B cell (primary cell): ENCODE data around the gene ACKR2. TPM values are rescaled to one million over a fixed set of nuclear protein-coding genes. Genes with fewer than 3 reads are reported as not detected.

Experiments
- ATAC-seq: fragments of 200-7000 bp; cut with Tn5 transposase; one replicate; pipeline ENCODE4 v1.10.0; 2021; ENCODE audit warnings: low read depth, mild to moderate bottlenecking, moderate number of reproducible peaks, moderate library complexity
- CTCF ChIA-PET: fragments of 350-600 bp; sonication (Branson Sonifier 250); formaldehyde crosslinking; loops from one replicate; lab custom pipeline; 2021; ENCODE audit warnings: antibody characterized with exemption, inconsistent platforms; lab: Charles Lee
- POLR2A ChIA-PET: fragments of 350-600 bp; sonication (Branson Sonifier 250); formaldehyde crosslinking; loops from one replicate; lab custom pipeline; 2021; ENCODE audit warnings: antibody characterized with exemption; lab: Charles Lee
- DNase-seq: peaks from one replicate; pipeline ENCODE4 v3.0.0; 2013
- H2AFZ ChIP-seq: 2 replicates; pipeline ENCODE4 v1.6.1; 2012; ENCODE audit warnings: mild to moderate bottlenecking, low read depth, low read length; ENCODE audit not compliant: insufficient read depth, poor library complexity, severe bottlenecking
- H3K27ac ChIP-seq, 2 donors: 1 replicate in 1 of 2; 2 replicates in 1 of 2; pipeline ENCODE4 v1.5.1; 2012 to 2013; ENCODE audit warnings: low read length in 2 of 2, mild to moderate bottlenecking in 2 of 2, moderate library complexity in 1 of 2
- H3K27me3 ChIP-seq, 4 experiments: fragments of 200-600 bp in 1 of 4; sonication (generic) in 1 of 4; replicated peaks in 1 of 4; 1 replicate in 2 of 4; 2 replicates in 2 of 4; pipeline versions ENCODE4 v1.6.1 to v1.7.0; 2013 to 2016; ENCODE audit warnings: low read length in 3 of 4, mild to moderate bottlenecking in 2 of 4, mixed read lengths in 1 of 4, moderate library complexity in 1 of 4; ENCODE audit not compliant: insufficient read depth in 4 of 4, control insufficient read depth in 3 of 4; ENCODE audit errors: control extremely low read depth in 1 of 4
- H3K36me3 ChIP-seq, 2 experiments: replicated peaks in 1 of 2; 1 replicate in 1 of 2; 2 replicates in 1 of 2; pipeline versions ENCODE4 v1.6.1 to v1.7.1; 2013; ENCODE audit warnings: low read length in 1 of 2; ENCODE audit not compliant: insufficient read depth in 2 of 2, control insufficient read depth in 1 of 2; ENCODE audit errors: control extremely low read depth in 1 of 2, extremely low read depth in 1 of 2
- H3K4me1 ChIP-seq, 2 donors: fragments of 200-600 bp in 1 of 2; sonication (generic) in 1 of 2; 1 replicate in 1 of 2; 2 replicates in 1 of 2; pipeline versions ENCODE4 v1.5.1 to v1.6.1; 2013 to 2017; ENCODE audit warnings: low read length in 2 of 2; ENCODE audit not compliant: control insufficient read depth in 2 of 2, insufficient read depth in 2 of 2
- H3K4me2 ChIP-seq: replicated peaks from 2 replicates; pipeline ENCODE3; 2012; ENCODE audit warnings: mild to moderate bottlenecking, low read depth, low read length; ENCODE audit not compliant: poor library complexity, severe bottlenecking
- H3K4me3 ChIP-seq, 5 experiments: fragments of 200-600 bp in 1 of 5; sonication (generic) in 1 of 5; 1 replicate in 3 of 5; 2 replicates in 2 of 5; pipeline versions ENCODE4 v1.5.1 to v1.7.0; 2011 to 2016; ENCODE audit warnings: low read length in 4 of 5, mild to moderate bottlenecking in 4 of 5, low read depth in 2 of 5, control low read depth in 1 of 5, moderate library complexity in 1 of 5; ENCODE audit not compliant: insufficient read depth in 1 of 5; ENCODE audit errors: control extremely low read depth in 1 of 5, extremely low read depth in 1 of 5
- H3K79me2 ChIP-seq: fragments of 200-600 bp; sonication (generic); one replicate; pipeline ENCODE4 v1.6.0; 2016; ENCODE audit warnings: low read length; ENCODE audit not compliant: control insufficient read depth, insufficient read depth
- H3K9ac ChIP-seq: fragments of 200-600 bp; sonication (generic); 2 replicates; pipeline ENCODE4 v1.6.1; 2017; ENCODE audit warnings: mild to moderate bottlenecking, low read length, moderate library complexity
- H3K9me3 ChIP-seq, 3 donors: one replicate each; pipeline versions ENCODE4 v1.6.1 to v1.7.1; 2013; ENCODE audit warnings: low read length in 2 of 3; ENCODE audit not compliant: control insufficient read depth in 2 of 3, insufficient read depth in 1 of 3; ENCODE audit errors: control extremely low read depth in 1 of 3
- H4K20me1 ChIP-seq: 2 replicates; pipeline ENCODE4 v1.6.0; 2012; ENCODE audit warnings: mild to moderate bottlenecking, low read length; ENCODE audit not compliant: insufficient read depth, control insufficient read depth, poor library complexity, severe bottlenecking
- H3K27ac Mint-ChIP-seq: one replicate; pipeline ENCODE4 v1.8.0; 2021; ENCODE audit warnings: mixed read lengths
- H3K27me3 Mint-ChIP-seq: one replicate; pipeline ENCODE4 v1.8.0; 2021; ENCODE audit warnings: mixed read lengths
- H3K4me1 Mint-ChIP-seq: one replicate; pipeline ENCODE4 v1.8.0; 2021; ENCODE audit warnings: mixed read lengths
- H3K4me3 Mint-ChIP-seq: one replicate; pipeline ENCODE4 v1.8.0; 2021; ENCODE audit warnings: mixed read lengths
- H3K9me3 Mint-ChIP-seq: one replicate; pipeline ENCODE4 v1.8.0; 2022; ENCODE audit warnings: mixed read lengths; ENCODE audit not compliant: insufficient read depth
- EZH2 ChIP-seq: IDR thresholded peaks from 2 replicates; pipeline ENCODE4 v1.6.1; 2012; ENCODE audit warnings: borderline replicate concordance, low read depth, mild to moderate bottlenecking, moderate library complexity, low read length; ENCODE audit not compliant: insufficient read depth, poor library complexity, severe bottlenecking
- WGBS: methylation state at CpG from one replicate; pipeline ENCODE4 v1.1.5; 2013; ENCODE audit warnings: missing lambda C conversion rate; ENCODE audit not compliant: insufficient coverage; 5-methylcytosine and 5-hydroxymethylcytosine counted together
- intact Hi-C: fragments of 100-400 bp; cut with micrococcal nuclease; formaldehyde crosslinking; loops from one replicate; pipeline ENCODE4 v1.10.0; 2022
- polyA plus RNA-seq: library from polyadenylated mRNA; depleted of rRNA; stranded (reverse); fragments of >200 nt; gene quantifications from 2 replicates; pipeline ENCODE4 v1.2.3, GENCODE V29; 2012
- total RNA-seq, 2 donors: library from RNA; stranded (reverse); fragments of 120-200 nt in 1 of 2; gene quantifications; 1 replicate in 1 of 2; 2 replicates in 1 of 2; pipeline versions ENCODE4 v1.2.3 to v1.2.4, GENCODE V29; 2013 to 2022
- TF ChIP-seq, protein P1 (sequence below): fragments of 200-600 bp; IDR thresholded peaks from one replicate; pipeline ENCODE4 v1.8.0; 2022; ENCODE audit warnings: antibody characterized with exemption, mild to moderate bottlenecking

Gene ACKR2
- total and polyA plus RNA-seq, 2 donors (not counting 1 experiment from before 2014, with no cell fraction given), result 0.31 to 1.7 TPM

DNA sequence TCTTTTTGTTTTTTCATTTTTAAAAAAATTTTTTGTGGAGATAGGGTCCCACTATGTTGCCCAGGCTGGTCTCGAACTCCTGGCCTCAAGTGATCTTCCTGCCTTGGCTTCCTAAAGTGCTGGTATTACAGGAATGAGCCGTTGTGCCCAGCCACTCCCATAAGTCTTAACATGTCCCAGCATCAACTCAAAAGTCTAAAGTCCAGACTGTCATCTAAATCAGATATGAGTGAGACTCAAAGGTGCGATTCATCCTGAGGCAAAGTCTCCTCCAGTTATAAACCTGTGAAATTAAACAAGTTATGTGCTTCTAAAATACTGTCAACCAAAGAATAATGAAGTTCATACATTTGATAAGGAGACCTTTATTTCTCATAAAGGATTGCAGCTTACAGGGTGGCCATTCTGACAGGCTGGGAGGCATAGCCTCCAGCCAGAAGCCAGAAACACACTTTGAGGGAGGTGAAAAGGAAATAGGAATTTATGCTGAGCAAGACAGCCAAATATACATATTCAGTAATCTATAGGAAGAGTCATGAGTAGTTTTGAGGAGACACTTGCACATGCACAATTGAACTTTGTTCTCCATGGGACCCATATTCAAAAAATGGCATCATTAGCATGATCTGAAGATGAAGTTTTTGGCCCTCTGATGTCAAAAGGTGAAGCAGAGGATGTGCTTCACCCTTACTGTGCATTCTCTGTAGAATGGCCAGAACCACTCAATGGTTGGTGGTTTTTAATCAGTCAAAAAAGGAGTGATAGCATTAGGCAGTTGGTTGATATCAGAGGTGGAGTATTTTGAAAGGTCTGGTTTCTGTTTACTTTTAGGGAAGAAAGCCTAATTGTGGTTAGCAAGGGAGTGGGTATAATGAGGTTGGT, 85.7 kb downstream of the ACKR2 start:
- Histone ChIP-seq H4K20me1 (no peaks in the 10 kb centered on the region), H3K9ac (no peak overlapping the region), H2AFZ (no peak overlapping the region), H3K4me1 (no peaks in the 10 kb centered on the region), H3K9me3 (no peaks in the 10 kb centered on the region), H3K27me3 (peaks cover 0 to 7% (median 4%) of the 10 kb centered on the region in 4 experiments), H3K36me3 (no peaks in the 10 kb centered on the region), H3K27ac (no peak overlapping the region), H3K4me3 (no peak overlapping the region), H3K79me2 (no peaks in the 10 kb centered on the region), H3K4me2 (no peak overlapping the region)
- Mint-ChIP-seq H3K27ac (no peak overlapping the region), H3K4me3 (no peak overlapping the region), H3K4me1 (no peaks in the 10 kb centered on the region), H3K27me3 (peaks cover 24% of the 10 kb centered on the region), H3K9me3 (no peaks in the 10 kb centered on the region)
- intact Hi-C loops, result no loop called here
- 86% methylated on average over 1 of the region's 3 CpGs for WGBS
- DNase-seq (no peak), ATAC-seq (no peak)
- CTCF ChIA-PET, result interaction anchor here (1.6 kb wide), 1 partner anchor 67 kb away, joined by 3 read pairs; no protein-coding TSS in a partner anchor
- TF ChIP-seq, protein P1, sequence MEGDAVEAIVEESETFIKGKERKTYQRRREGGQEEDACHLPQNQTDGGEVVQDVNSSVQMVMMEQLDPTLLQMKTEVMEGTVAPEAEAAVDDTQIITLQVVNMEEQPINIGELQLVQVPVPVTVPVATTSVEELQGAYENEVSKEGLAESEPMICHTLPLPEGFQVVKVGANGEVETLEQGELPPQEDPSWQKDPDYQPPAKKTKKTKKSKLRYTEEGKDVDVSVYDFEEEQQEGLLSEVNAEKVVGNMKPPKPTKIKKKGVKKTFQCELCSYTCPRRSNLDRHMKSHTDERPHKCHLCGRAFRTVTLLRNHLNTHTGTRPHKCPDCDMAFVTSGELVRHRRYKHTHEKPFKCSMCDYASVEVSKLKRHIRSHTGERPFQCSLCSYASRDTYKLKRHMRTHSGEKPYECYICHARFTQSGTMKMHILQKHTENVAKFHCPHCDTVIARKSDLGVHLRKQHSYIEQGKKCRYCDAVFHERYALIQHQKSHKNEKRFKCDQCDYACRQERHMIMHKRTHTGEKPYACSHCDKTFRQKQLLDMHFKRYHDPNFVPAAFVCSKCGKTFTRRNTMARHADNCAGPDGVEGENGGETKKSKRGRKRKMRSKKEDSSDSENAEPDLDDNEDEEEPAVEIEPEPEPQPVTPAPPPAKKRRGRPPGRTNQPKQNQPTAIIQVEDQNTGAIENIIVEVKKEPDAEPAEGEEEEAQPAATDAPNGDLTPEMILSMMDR, result no peak
- TF ChIP-seq EZH2, result no peak
- POLR2A ChIA-PET, result no interaction called here

DNA sequence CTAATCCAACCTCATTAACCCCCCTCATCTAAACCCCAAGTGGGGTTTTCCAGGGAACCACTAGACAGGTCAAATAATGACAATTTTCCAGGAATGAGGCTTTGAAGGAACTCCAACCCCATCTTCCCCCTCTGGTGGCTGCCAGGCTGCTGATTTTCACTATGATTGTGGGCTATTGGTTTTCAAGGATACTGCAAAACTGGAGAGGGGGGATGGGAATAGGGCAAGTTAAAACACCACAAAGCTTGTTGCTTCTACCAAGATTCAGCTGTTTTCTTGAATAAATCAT, 86.3 kb downstream of the ACKR2 start:
- no peaks in the 10 kb centered on the region for H3K9me3 Mint-ChIP-seq
- Histone ChIP-seq H3K4me1 (no peaks in the 10 kb centered on the region), H4K20me1 (no peaks in the 10 kb centered on the region), H3K9ac (no peak overlapping the region), H3K4me3 (no peak overlapping the region), H3K27ac (no peak overlapping the region), H3K36me3 (no peaks in the 10 kb centered on the region), H3K4me2 (no peak overlapping the region), H3K79me2 (no peaks in the 10 kb centered on the region), H2AFZ (no peak overlapping the region), H3K27me3 (peaks cover 0 to 7% (median 4%) of the 10 kb centered on the region in 4 experiments), H3K9me3 (no peaks in the 10 kb centered on the region)
- intact Hi-C loops, result no loop called here
- ATAC-seq (no peak), DNase-seq (no peak)
- H3K4me1 Mint-ChIP-seq, result no peaks in the 10 kb centered on the region
- ChIA-PET CTCF (no interaction called here), POLR2A (no interaction called here)
- no peak overlapping the region for H3K4me3 Mint-ChIP-seq
- H3K27me3 Mint-ChIP-seq, result peaks cover 21% of the 10 kb centered on the region
- no peak overlapping the region for H3K27ac Mint-ChIP-seq
- TF ChIP-seq, protein P1, result no peak
- TF ChIP-seq EZH2, result no peak
